ENCODE results near the gene GLI3.

The GLI3 gene

DNA sequence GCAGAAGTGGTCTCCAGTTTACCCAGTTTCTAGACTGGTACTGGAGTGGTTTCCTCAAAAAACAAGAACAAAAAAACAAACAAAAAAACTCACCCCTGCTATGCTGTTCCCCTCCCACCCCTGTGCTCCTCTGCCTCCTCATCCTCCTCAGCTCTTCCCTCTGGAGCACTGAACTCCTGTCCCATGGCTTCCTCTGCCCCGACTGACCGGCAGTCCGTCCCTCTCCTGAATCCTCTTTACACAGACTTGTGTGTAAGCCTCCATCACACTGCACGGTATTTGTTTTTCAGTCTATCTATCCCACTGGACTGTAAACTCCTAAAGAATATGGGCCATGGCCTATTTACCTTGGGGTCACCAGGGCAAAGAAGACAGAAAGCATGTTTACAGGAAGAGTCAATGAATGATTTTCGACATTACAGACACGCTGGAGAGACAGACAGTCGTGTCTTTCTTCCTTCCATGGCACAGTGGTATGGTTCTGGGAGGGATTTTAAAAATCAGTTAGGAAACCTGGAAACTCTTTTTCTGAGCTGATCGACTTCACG is 265.3 kb downstream of the GLI3 start:
- no peak for DNase-seq (ENCODE audit: low spot score)

- no peak for DNase-seq (ENCODE audit: low spot score)
Measured at GRCh38 chr7:41970941-41971340, 266.1 kb downstream of the GLI3 start.

DNA sequence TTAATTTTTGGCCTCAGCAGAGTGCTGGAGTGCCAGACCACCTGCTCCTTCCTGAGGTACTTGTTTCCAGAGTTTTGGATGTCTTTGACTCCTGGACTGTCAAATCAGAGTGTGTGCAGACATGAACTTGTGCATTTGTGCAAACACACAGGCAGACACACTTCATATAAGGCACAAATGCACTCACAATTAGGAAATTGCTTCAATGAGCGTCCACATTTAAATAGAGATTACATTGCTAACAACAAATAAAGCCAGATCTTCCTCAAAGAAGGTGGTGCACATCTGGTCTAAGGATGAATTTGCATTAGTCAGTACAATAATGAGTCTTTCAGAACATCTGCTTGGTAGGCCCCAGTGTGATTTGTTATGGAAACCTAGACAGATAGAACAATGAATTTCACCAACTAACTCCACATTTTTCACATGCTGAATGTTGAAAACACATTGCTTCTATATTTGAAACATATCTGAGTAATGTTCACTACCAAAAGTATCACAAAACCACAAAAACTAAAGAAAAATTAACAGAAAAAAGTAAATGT is 267.4 kb downstream of the GLI3 start:
- no peak for DNase-seq (ENCODE audit: low spot score)

GRCh38 chr7:41967156-41967555 is 269.9 kb downstream of the GLI3 start:
- DNase-seq (ENCODE audit: low spot score) = no peak

- DNase-seq (ENCODE audit: low spot score) = no peak
Measured at GRCh38 chr7:41965951-41966505, 271.0 kb downstream of the GLI3 start.

GRCh38 chr7:41964849-41965745 is 271.9 kb downstream of the GLI3 start:
- no peak for DNase-seq (ENCODE audit: low spot score)

GRCh38 chr7:41964183-41964753 is 272.7 kb downstream of the GLI3 start:
- no peak for DNase-seq (ENCODE audit: low spot score)

- no peak for DNase-seq (ENCODE audit: low spot score)
Measured at GRCh38 chr7:41956705-41957104, 280.3 kb downstream of the GLI3 start.

- DNase-seq (ENCODE audit: low spot score) = peak; percentile 71
Measured at GRCh38 chr7:41955893-41956675, 280.9 kb downstream of the GLI3 start.

- no peak for DNase-seq (ENCODE audit: low spot score)
Measured at GRCh38 chr7:41955451-41955850, 281.6 kb downstream of the GLI3 start.

GRCh38 chr7:41954976-41955375 is 282.0 kb downstream of the GLI3 start:
- no peak for DNase-seq (ENCODE audit: low spot score)

DNA sequence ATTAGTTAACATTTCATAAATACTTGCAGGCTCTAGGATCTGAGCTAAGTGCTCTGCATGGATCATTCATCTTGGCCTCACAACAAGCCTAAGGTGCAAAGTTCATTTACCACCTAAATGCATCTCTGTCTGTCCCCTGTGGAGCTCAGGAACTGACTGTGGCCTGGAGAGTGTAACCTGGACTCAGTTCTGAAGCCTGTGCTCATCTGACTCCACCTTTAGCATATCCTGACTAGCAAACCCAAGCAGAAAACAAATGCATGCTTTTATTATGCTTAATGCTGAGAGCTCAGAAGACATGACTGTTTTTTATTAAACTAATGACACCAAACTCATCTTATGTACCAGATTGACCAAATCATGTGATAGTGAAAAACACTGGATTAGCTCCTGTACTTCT is 288.5 kb downstream of the GLI3 start:
- no peak for DNase-seq (ENCODE audit: low spot score)

DNA sequence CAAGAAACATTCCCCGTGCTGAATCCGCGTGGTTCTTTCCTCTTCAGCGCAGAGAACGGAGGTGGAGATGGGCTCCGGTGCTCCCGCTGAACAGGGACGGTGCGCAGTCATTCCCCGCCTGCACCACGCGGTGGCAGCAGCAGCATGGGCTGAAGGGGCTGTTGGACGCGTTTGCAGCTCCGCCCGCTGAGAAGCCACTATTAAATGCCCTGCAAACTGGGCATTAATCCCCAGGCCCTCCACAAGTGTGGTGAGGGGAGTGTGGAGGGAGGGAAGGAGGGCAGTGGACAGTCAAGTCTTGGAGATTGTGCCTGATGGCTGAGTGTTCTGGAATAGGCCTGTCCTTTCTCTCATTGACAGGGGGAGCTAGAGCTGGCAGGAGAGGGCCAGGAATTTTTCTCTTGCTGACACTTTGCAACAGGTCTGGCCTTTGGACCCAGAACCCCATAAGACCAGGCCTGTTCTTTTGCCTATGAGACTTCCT is 293.9 kb downstream of the GLI3 start:
- DNase-seq (ENCODE audit: low spot score) = peak; percentile 89

DNA sequence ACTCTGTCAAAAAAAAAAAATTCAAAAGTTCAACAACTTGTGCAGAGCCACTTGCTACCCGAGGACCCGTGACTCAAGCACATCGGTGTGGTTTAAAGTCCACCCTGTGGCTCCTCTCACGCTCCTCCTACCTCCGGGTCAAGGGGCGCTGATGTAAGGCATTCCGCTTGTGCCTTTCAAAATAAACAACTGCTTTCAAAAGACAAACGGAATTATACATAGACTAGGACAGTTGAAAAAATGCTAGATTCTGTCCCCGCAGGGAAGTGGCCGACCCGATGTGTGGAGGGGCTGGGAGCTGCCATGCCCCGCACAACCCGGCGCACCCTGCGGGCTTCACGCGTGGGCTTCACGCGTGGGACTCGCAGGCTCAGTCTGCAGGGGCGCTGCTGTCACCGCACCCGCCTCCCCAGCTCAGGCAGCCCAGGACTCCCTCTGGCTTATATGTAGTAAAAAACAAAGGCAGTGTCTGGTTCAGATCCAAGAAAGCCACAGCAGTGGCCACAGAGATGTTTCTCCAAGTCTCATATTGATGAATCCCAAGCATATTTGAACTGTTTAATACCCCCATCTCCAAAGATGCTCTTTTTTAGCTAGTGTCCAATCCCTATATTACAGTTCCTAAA is 294.4 kb downstream of the GLI3 start:
- DNase-seq (ENCODE audit: low spot score) = peak; percentile 75

DNA sequence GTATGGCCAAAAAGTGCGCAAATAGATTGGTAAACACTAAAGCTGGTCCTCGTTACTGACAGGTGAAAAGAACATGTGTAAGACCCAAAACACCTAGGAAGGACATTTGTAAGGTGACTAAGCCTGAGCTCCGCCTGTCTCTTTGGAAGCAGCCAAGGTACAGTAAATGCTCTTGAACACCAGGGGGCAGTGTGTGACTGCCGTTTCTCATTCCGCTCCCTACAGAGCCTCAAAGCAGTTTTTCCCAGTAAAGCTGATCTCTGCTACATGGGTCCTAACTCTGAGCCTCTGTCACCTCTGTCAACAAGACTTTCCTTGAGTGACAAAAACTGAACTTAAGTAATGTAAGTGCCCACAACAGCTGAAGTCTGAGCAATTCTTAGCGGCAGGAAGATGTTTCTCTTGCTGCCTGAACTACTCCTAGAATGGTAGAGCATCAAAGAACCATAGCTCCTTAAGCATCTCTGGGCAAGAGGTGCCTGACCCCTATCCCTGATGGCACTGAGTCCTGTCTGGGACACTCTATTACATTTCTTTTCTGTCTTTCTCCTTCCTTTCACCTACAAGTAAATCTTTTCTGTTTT is 296.2 kb downstream of the GLI3 start:
- DNase-seq (ENCODE audit: low spot score) = peak; percentile 92

GRCh38 chr7:41938371-41938770 is 298.6 kb downstream of the GLI3 start:
- DNase-seq (ENCODE audit: low spot score) = no peak

DNA sequence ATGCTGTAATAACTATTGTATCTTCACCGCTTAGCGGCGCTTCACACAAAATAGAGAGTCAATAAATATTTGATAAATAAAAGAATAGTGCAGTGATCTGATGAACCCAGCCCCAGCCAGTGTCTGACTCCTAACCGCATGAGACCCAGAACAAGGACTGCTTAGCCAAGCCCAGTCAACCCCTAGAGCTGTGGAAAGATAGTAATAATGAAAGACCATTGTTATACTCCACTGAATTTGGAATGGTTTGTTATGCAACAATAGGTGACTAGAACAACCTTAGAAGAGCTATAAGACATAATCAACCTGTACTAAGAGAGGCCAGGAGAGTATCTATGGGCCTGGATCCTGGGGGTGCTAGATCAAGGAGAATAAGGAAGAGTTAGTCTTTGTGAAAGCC is 303.6 kb downstream of the GLI3 start:
- DNase-seq (ENCODE audit: low spot score) = no peak

DNA sequence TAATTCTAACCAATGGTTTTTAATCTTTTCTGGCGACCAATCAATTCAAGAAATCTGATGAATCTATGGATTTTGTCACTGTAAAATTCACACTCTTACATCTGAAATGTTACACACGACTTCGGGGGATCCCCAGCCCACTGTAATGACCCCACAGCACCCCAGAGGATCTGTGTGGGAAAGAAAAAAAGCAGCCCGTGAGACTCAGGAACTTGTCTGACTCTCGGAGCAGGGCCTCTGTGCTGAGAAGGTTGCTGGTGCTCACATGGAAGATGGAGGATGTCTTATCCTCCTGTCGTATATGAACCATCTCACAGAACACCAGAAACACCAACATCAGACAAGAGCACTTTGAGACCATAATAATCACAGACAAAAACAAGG is 305.8 kb downstream of the GLI3 start:
- DNase-seq (ENCODE audit: low spot score) = no peak

DNA sequence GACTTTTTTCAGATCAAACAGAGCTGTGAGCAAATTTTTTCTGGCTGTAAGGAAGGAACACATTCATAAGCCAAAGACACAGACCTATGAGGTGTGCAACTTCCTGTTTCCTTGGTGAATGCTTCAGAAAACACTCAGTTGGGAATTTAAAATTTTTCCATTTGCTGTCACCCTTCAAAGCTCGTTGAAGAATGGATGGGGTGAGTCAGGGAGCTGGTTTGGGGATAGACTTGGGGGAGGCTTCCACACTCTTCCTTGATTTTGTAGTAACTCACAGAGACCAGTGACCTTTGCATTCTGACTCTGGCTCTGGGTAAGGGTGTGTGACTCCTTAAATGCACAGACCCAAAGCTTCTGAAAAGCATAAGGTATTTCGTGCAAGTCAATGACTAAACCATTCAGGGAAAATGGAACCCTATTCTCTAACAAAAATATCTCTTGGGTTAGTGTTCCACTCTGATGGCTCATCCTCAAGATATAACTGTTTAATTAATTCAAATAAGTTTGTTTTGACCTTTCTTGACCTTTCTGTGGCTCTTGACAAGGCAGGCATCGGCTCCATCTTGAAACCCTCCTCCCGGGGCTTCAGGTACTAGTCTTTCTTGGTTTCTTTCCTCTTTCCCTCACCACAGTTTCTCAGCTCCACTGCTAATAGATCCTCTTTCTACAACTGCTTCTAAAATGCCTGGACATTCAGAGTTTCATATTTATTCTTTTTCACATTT is 306.3 kb downstream of the GLI3 start:
- no peak for DNase-seq (ENCODE audit: low spot score)

DNA sequence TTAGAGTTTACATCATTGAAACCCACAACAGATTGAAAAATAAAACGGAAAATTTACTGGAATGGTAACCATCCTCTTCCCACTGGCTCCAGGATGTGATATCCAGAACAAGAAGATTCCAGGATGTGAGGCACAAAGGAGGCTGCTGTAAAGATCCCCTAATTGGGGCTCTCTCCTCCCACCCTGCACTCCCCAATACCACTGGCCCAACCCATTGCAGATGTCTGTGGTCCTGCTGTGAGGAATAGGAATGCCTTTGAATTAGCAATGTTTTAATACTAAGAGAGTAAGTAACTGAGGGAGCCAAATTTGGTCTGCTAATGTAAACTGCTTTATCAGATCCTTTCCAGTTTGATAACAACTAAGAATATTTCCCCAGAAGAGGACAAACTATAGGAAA is 308.2 kb downstream of the GLI3 start:
- no peak for DNase-seq (ENCODE audit: low spot score)

Measured in LoVo (cell line).